ENCODE results near the gene CPNE7. TPM values are rescaled to one million over a fixed set of nuclear protein-coding genes. Genes with fewer than 3 reads are reported as not detected.

Gene CPNE7
- total and polyA plus RNA-seq, 2 of the 13 experiments (the other 11 are each of a cell fraction or from before 2014, with no cell fraction given): 0.59 TPM; not detected in 1

DNA sequence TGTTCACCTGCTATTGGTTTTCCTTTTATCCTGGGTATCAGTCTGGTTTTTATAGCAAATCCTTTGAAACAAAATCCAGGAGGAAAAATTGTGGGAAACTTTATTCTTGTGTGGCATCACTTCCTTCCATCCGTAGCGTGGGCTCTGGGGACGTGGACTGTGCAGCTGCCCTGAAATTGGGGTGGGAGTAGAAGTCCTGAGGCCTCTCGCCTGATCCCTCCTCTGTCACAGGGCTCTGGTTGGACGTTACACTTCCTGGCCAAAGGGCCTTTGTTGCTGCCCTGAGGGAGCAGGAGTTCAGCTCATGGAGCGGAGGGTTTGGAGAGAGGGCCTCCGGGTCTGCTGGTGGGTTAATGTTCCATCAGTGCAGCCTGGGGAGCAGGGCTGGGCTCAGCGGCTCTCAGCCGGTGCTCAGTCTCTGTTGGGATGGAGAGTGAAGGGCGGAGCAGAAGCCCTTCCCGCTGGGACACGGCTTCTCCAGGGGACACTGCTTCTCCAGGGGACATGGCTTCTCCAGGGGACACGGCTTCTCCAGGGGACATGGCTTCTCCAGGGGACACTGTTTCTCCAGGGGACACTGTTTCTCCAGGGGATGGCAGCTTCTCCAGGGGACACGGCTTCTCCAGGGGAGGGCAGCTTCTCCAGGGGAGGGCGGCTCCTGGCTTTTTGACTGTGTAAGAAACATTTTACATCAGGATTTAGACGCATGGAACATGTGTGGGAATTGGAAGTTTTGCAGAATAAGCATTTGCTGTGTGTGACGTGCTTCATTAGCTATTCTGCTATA lies 30.3 kb upstream of the CPNE7 start (continued):
- TF ChIP-seq ZNF276 (CRISPR knock-in tag; IDR thresholded peaks at IDR 0.05; ENCODE audit: low read depth) (peak; percentile 26; the same call in 1 of the 2 replicates), ZFP90 (CRISPR knock-in tag; IDR thresholded peaks at IDR 0.05; ENCODE audit: borderline replicate concordance) (no peak), BATF2 (CRISPR knock-in tag; IDR thresholded peaks at IDR 0.05) (no peak), ZNF281 (CRISPR knock-in tag; IDR thresholded peaks at IDR 0.05; ENCODE audit: borderline replicate concordance) (no peak), ZBTB20 (CRISPR knock-in tag; IDR thresholded peaks at IDR 0.05; ENCODE audit: borderline replicate concordance, low read depth) (peak; percentile 90), TEAD3 (CRISPR knock-in tag; optimal IDR thresholded peaks at IDR 0.05; ENCODE audit: borderline replicate concordance) (peak; percentile 27), ZNF256 (CRISPR knock-in tag; conservative IDR thresholded peaks at IDR 0.05) (no peak), ZNF749 (CRISPR knock-in tag; IDR thresholded peaks at IDR 0.05; ENCODE audit: borderline replicate concordance) (no peak; the same call in 1 of the 2 replicates), ZNF678 (CRISPR knock-in tag; IDR thresholded peaks at IDR 0.05) (no peak), ATF7 (IDR thresholded peaks at IDR 0.05) (no peak), ATF7 (CRISPR knock-in tag; IDR thresholded peaks at IDR 0.05) (0 out of 2 replicates have a peak, but pooled peaks have one; percentile 57), ZNF333 (CRISPR knock-in tag; IDR thresholded peaks at IDR 0.05; ENCODE audit: borderline replicate concordance) (0 out of 2 replicates have a peak, but pooled peaks have one; percentile 26), KDM6A (CRISPR knock-in tag; IDR thresholded peaks at IDR 0.05; ENCODE audit: low read depth) (peak; percentile 54; the same call in 1 of the 2 replicates), NR2F2 (IDR thresholded peaks at IDR 0.05; ENCODE audit: borderline replicate concordance, low read depth) (peak; percentile 15; the same call in 1 of the 2 replicates)
- TF ChIP-seq, protein P1, sequence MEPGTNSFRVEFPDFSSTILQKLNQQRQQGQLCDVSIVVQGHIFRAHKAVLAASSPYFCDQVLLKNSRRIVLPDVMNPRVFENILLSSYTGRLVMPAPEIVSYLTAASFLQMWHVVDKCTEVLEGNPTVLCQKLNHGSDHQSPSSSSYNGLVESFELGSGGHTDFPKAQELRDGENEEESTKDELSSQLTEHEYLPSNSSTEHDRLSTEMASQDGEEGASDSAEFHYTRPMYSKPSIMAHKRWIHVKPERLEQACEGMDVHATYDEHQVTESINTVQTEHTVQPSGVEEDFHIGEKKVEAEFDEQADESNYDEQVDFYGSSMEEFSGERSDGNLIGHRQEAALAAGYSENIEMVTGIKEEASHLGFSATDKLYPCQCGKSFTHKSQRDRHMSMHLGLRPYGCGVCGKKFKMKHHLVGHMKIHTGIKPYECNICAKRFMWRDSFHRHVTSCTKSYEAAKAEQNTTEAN (CRISPR knock-in tag; conservative IDR thresholded peaks at IDR 0.05): no peak
- TF ChIP-seq, protein P2, sequence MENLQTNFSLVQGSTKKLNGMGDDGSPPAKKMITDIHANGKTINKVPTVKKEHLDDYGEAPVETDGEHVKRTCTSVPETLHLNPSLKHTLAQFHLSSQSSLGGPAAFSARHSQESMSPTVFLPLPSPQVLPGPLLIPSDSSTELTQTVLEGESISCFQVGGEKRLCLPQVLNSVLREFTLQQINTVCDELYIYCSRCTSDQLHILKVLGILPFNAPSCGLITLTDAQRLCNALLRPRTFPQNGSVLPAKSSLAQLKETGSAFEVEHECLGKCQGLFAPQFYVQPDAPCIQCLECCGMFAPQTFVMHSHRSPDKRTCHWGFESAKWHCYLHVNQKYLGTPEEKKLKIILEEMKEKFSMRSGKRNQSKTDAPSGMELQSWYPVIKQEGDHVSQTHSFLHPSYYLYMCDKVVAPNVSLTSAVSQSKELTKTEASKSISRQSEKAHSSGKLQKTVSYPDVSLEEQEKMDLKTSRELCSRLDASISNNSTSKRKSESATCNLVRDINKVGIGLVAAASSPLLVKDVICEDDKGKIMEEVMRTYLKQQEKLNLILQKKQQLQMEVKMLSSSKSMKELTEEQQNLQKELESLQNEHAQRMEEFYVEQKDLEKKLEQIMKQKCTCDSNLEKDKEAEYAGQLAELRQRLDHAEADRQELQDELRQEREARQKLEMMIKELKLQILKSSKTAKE (CRISPR knock-in tag; IDR thresholded peaks at IDR 0.05; ENCODE audit: borderline replicate concordance): no peak
- TF ChIP-seq, protein P3, sequence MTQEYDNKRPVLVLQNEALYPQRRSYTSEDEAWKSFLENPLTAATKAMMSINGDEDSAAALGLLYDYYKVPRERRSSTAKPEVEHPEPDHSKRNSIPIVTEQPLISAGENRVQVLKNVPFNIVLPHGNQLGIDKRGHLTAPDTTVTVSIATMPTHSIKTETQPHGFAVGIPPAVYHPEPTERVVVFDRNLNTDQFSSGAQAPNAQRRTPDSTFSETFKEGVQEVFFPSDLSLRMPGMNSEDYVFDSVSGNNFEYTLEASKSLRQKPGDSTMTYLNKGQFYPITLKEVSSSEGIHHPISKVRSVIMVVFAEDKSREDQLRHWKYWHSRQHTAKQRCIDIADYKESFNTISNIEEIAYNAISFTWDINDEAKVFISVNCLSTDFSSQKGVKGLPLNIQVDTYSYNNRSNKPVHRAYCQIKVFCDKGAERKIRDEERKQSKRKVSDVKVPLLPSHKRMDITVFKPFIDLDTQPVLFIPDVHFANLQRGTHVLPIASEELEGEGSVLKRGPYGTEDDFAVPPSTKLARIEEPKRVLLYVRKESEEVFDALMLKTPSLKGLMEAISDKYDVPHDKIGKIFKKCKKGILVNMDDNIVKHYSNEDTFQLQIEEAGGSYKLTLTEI (CRISPR knock-in tag; conservative IDR thresholded peaks at IDR 0.05): no peak

All from HepG2 (cell line).